ENCODE data around the gene IFNGR1. TPM values are rescaled to one million over a fixed set of nuclear protein-coding genes. Genes with fewer than 3 reads are reported as not detected.

Gene IFNGR1
- total and polyA plus RNA-seq, 10 of the 15 experiments (the other 5 are each of a cell fraction or from before 2014, with no cell fraction given), result 89.0 to 296 (median 138) TPM

GRCh38 chr6:137231895-137232294 lies 12.7 kb upstream of the IFNGR1 start (continued):
- TF ChIP-seq BCL11A (IDR thresholded peaks at IDR 0.05; ENCODE audit: low read depth, low read length) (0 out of 2 replicates have a peak, but pooled peaks have one; percentile 8), CHD4 (IDR thresholded peaks at IDR 0.05) (no peak), SPI1 (IDR thresholded peaks at IDR 0.05; ENCODE audit: borderline replicate concordance, insufficient read depth, low read depth, low read length) (no peak), HDGF (IDR thresholded peaks at IDR 0.05) (no peak), CEBPB (IDR thresholded peaks at IDR 0.05; ENCODE audit: borderline replicate concordance in 1 of 2, low read depth in 2 of 2, low read length in 2 of 2) (no peak), CHD2 (IDR thresholded peaks at IDR 0.05; ENCODE audit: borderline replicate concordance, low read depth, low read length) (no peak), NRF1 (conservative IDR thresholded peaks at IDR 0.05; ENCODE audit: low read depth, low read length) (no peak), WRNIP1 (IDR thresholded peaks at IDR 0.05; ENCODE audit: borderline replicate concordance, low read depth, low read length) (no peak), MEF2B (IDR thresholded peaks at IDR 0.05; ENCODE audit: partially characterized antibody, poor library complexity, severe bottlenecking) (peak; percentile 76), ZSCAN29 (IDR thresholded peaks at IDR 0.05) (peak; percentile 79; the same call in 1 of the 2 replicates), USF2 (IDR thresholded peaks at IDR 0.05; ENCODE audit: borderline replicate concordance, low read depth, low read length) (no peak), KAT2A (conservative IDR thresholded peaks at IDR 0.05; ENCODE audit: control insufficient read depth, low read depth, low read length) (no peak), NBN (IDR thresholded peaks at IDR 0.05) (peak; percentile 87), RBBP5 (conservative IDR thresholded peaks at IDR 0.05) (no peak), EED (IDR thresholded peaks at IDR 0.05; ENCODE audit: low read depth) (no peak), ASH2L (IDR thresholded peaks at IDR 0.05; ENCODE audit: borderline replicate concordance, low read depth) (no peak), TARDBP (IDR thresholded peaks at IDR 0.05; ENCODE audit: borderline replicate concordance) (no peak), MEF2A (IDR thresholded peaks at IDR 0.05; ENCODE audit: insufficient read depth, low read depth, low read length) (no peak), SMAD1 (IDR thresholded peaks at IDR 0.05; ENCODE audit: low read depth, partially characterized antibody) (no peak), MTA2 (IDR thresholded peaks at IDR 0.05; ENCODE audit: low read depth) (peak; percentile 98), SRF (IDR thresholded peaks at IDR 0.05; ENCODE audit: low read depth in 2 of 2, low read length in 2 of 2) (no peak), BACH1 (IDR thresholded peaks at IDR 0.05; ENCODE audit: borderline replicate concordance) (no peak; the same call in 1 of the 2 replicates)
- TF ChIP-seq, protein P1, sequence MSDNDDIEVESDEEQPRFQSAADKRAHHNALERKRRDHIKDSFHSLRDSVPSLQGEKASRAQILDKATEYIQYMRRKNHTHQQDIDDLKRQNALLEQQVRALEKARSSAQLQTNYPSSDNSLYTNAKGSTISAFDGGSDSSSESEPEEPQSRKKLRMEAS (IDR thresholded peaks at IDR 0.05; ENCODE audit: low read depth, low read length), result no peak
- TF ChIP-seq, protein P2, sequence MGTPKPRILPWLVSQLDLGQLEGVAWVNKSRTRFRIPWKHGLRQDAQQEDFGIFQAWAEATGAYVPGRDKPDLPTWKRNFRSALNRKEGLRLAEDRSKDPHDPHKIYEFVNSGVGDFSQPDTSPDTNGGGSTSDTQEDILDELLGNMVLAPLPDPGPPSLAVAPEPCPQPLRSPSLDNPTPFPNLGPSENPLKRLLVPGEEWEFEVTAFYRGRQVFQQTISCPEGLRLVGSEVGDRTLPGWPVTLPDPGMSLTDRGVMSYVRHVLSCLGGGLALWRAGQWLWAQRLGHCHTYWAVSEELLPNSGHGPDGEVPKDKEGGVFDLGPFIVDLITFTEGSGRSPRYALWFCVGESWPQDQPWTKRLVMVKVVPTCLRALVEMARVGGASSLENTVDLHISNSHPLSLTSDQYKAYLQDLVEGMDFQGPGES (IDR thresholded peaks at IDR 0.05), result no peak
- TF ChIP-seq, protein P3, sequence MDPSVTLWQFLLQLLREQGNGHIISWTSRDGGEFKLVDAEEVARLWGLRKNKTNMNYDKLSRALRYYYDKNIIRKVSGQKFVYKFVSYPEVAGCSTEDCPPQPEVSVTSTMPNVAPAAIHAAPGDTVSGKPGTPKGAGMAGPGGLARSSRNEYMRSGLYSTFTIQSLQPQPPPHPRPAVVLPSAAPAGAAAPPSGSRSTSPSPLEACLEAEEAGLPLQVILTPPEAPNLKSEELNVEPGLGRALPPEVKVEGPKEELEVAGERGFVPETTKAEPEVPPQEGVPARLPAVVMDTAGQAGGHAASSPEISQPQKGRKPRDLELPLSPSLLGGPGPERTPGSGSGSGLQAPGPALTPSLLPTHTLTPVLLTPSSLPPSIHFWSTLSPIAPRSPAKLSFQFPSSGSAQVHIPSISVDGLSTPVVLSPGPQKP (IDR thresholded peaks at IDR 0.05; ENCODE audit: low read depth, low read length), result no peak
- TF ChIP-seq, protein P4, sequence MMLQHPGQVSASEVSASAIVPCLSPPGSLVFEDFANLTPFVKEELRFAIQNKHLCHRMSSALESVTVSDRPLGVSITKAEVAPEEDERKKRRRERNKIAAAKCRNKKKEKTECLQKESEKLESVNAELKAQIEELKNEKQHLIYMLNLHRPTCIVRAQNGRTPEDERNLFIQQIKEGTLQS (IDR thresholded peaks at IDR 0.05; ENCODE audit: borderline replicate concordance, extremely low read depth, low read depth, low read length), result no peak

All from GM12878 (cell line).